K562 (cell line): ENCODE results near the gene CITED2. TPM values are rescaled to one million over a fixed set of nuclear protein-coding genes. Genes with fewer than 3 reads are reported as not detected.

Experiments used
- ATAC-seq: fragments of 200-7000 bp; cut with Tn5 transposase; 3 replicates; pipeline ENCODE4 v1.9.1; 2020; ENCODE audit warnings: moderate library complexity
- BruUV-seq: library from RNA; stranded (reverse); fragments of 400-500 nt; replicated peaks from 2 replicates; lab custom pipeline; 2021; lab: Mats Ljungman, UMichigan
- CTCF ChIA-PET: fragments of 300-600 bp; formaldehyde crosslinking; extraction: SDS; loops from one replicate; lab custom pipeline; 2021; ENCODE audit warnings: low intra/inter-chr PET ratio; lab: Yijun Ruan, JAX
- POLR2A ChIA-PET: fragments of 300-600, 350-650 bp; sonication (Branson Sonifier 250); formaldehyde crosslinking; extraction: SDS; loops from one replicate; lab custom pipeline; 2021; ENCODE audit warnings: antibody characterized with exemption, inconsistent platforms; lab: Yijun Ruan, JAX
- DNase-seq, 4 experiments: peaks; one replicate each; pipeline versions ENCODE4 v3.0.0 to v3.0.0-alpha.2; 2011 to 2018; ENCODE audit warnings: low spot score in 3 of 4, mixed read lengths in 3 of 4; ENCODE audit errors: extremely low read depth in 1 of 4
- FAIRE-seq: peaks from 2 replicates; lab custom pipeline; 2011; peaks lifted over from hg19 to GRCh38; lab: Jason Lieb, UNC
- H2AFZ ChIP-seq: 2 replicates; pipeline ENCODE4 v1.6.0; 2011; ENCODE audit warnings: low read depth, low read length, control low read depth, inconsistent platforms
- H3K27ac ChIP-seq: fragments of 200-600 bp; 3 replicates; pipeline ENCODE4 v1.8.0; 2011; ENCODE audit warnings: low read depth, mild to moderate bottlenecking, control low read depth, inconsistent platforms, low read length, moderate library complexity, mixed read lengths; ENCODE audit errors: extremely low read depth
- H3K27me3 ChIP-seq, 2 experiments: fragments of 300-600 bp in 1 of 2; 2 replicates in 1 of 2; 3 replicates in 1 of 2; pipeline versions ENCODE4 v1.6.0 to v1.8.0; 2011; ENCODE audit warnings: inconsistent platforms in 2 of 2, low read length in 2 of 2, mild to moderate bottlenecking in 1 of 2, mixed read lengths in 1 of 2, moderate library complexity in 1 of 2; ENCODE audit not compliant: control insufficient read depth in 2 of 2, insufficient read depth in 2 of 2
- H3K36me3 ChIP-seq: fragments of 300-600 bp; 3 replicates; pipeline ENCODE4 v1.8.0; 2011; ENCODE audit warnings: mild to moderate bottlenecking, low read length, inconsistent platforms; ENCODE audit not compliant: control insufficient read depth, insufficient read depth
- H3K4me1 ChIP-seq, 2 experiments: fragments of 200-600 bp in 1 of 2; replicated peaks in 1 of 2; 2 replicates in 1 of 2; 3 replicates in 1 of 2; pipeline versions ENCODE4 v1.5.1 to v1.8.0; 2011; ENCODE audit warnings: inconsistent platforms in 2 of 2, low read length in 2 of 2, mild to moderate bottlenecking in 1 of 2, mixed read lengths in 1 of 2, moderate library complexity in 1 of 2; ENCODE audit not compliant: control insufficient read depth in 2 of 2, insufficient read depth in 2 of 2
- H3K4me2 ChIP-seq: 2 replicates; pipeline ENCODE4 v1.6.1; 2011; ENCODE audit warnings: low read length, control low read depth, inconsistent platforms, mixed read lengths; ENCODE audit not compliant: insufficient read depth
- H3K4me3 ChIP-seq: fragments of 200-600 bp; sonication (generic), shearing (Covaris generic); 2 replicates; pipeline ENCODE4 v1.5.1; 2016; ENCODE audit warnings: control low read depth, inconsistent platforms
- H3K79me2 ChIP-seq: fragments of 200-600 bp; 3 replicates; pipeline ENCODE4 v1.8.0; 2011; ENCODE audit warnings: low read length, inconsistent platforms; ENCODE audit not compliant: control insufficient read depth, insufficient read depth
- H3K9ac ChIP-seq, 2 experiments: 2 replicates each; pipeline versions ENCODE4 v1.6.0 to v1.6.1; 2011; ENCODE audit warnings: low read depth in 2 of 2, low read length in 2 of 2, control low read depth in 1 of 2, inconsistent platforms in 1 of 2, mild to moderate bottlenecking in 1 of 2, mixed read lengths in 1 of 2; ENCODE audit not compliant: insufficient read depth in 1 of 2
- H3K9me1 ChIP-seq: one replicate; pipeline ENCODE4 v1.6.0; 2011; ENCODE audit warnings: inconsistent platforms, mild to moderate bottlenecking, low read length, moderate library complexity; ENCODE audit not compliant: control insufficient read depth, insufficient read depth
- H3K9me3 ChIP-seq: replicated peaks from 2 replicates; pipeline ENCODE4 v1.5.1; 2011; ENCODE audit warnings: low read depth, low read length, inconsistent platforms; ENCODE audit not compliant: control insufficient read depth, insufficient read depth
- H4K20me1 ChIP-seq: replicated peaks from 2 replicates; pipeline ENCODE4 v1.6.1; 2011; ENCODE audit warnings: low read length, inconsistent platforms, mixed read lengths; ENCODE audit not compliant: control insufficient read depth, insufficient read depth
- CEBPB ChIP-seq: fragments of 450-650 bp; IDR thresholded peaks from 2 replicates; pipeline ENCODE4 v1.6.1; 2016; ENCODE audit warnings: missing genetic modification characterization, missing compliant biosample characterization
- LCOR ChIP-seq: sonication (generic); formaldehyde crosslinking; IDR thresholded peaks from 2 replicates; pipeline ENCODE4 v1.8.0; 2022; ENCODE audit warnings: mild to moderate bottlenecking, missing genetic modification reagents
- NFATC3 ChIP-seq: fragments of 450-650 bp; IDR thresholded peaks from 2 replicates; pipeline ENCODE4 v1.6.1; 2017; ENCODE audit warnings: mild to moderate bottlenecking
- NFXL1 ChIP-seq: fragments of 450-650 bp; formaldehyde crosslinking; IDR thresholded peaks from 2 replicates; pipeline ENCODE4 v1.4.0; 2021; ENCODE audit warnings: mild to moderate bottlenecking
- SMAD3 ChIP-seq: fragments of 450-650 bp; formaldehyde crosslinking; conservative IDR thresholded peaks from 2 replicates; pipeline ENCODE4 v1.4.0; 2020; ENCODE audit warnings: mild to moderate bottlenecking
- SRSF3 ChIP-seq: fragments of 200-400 bp; formaldehyde crosslinking; IDR thresholded peaks from 2 replicates; pipeline ENCODE4 v1.6.1; 2016; ENCODE audit warnings: mild to moderate bottlenecking, low read length, moderate library complexity; ENCODE audit not compliant: insufficient read depth
- TEAD1 ChIP-seq, 2 experiments: fragments of 450-650 bp in 1 of 2; sonication (generic) in 1 of 2; formaldehyde crosslinking; IDR thresholded peaks; 2 replicates each; pipeline versions ENCODE4 v1.4.0 to v1.8.0; 2020 to 2022; ENCODE audit warnings: mild to moderate bottlenecking in 2 of 2, missing genetic modification reagents in 1 of 2
- ZNF175 ChIP-seq: fragments of 200-800 bp; sonication (Bioruptor generic); IDR thresholded peaks from 2 replicates; pipeline ENCODE4 v1.6.1; 2016; ENCODE audit warnings: low read depth, mild to moderate bottlenecking, missing genetic modification characterization, missing compliant biosample characterization
- ZNF311 ChIP-seq: fragments of 250-450 bp; sonication (Bioruptor Pico); IDR thresholded peaks from 2 replicates; pipeline ENCODE4 v1.4.0; 2020; ENCODE audit warnings: mild to moderate bottlenecking, moderate library complexity
- ZNF316 ChIP-seq: fragments of 450-650 bp; IDR thresholded peaks from 2 replicates; pipeline ENCODE4 v1.6.1; 2016
- ZNF354B ChIP-seq: fragments of 250-450 bp; sonication (Bioruptor Pico); IDR thresholded peaks from 2 replicates; pipeline ENCODE4 v1.4.0; 2020
- ZNF696 ChIP-seq: fragments of 250-450 bp; sonication (Bioruptor Pico); conservative IDR thresholded peaks from 2 replicates; pipeline ENCODE4 v1.4.0; 2020; ENCODE audit warnings: mild to moderate bottlenecking, moderate library complexity
- WGBS: fragments of 100-300 bp; shearing (Covaris generic); methylation state at CpG from one replicate; pipeline ENCODE4 v1.1.6; 2016; ENCODE audit warnings: low coverage, mixed read lengths; ENCODE audit not compliant: insufficient coverage; ENCODE audit errors: missing lambda C conversion rate; 5-methylcytosine and 5-hydroxymethylcytosine counted together
- in situ Hi-C: fragments of 300-500 bp; cut with MboI; formaldehyde crosslinking; loops from 4 replicates; pipeline ENCODE4 v1.15.0; 2018; ENCODE audit warnings: inconsistent platforms, mixed read lengths
- intact Hi-C: fragments of 100-400 bp; cut with micrococcal nuclease; formaldehyde crosslinking; loops from 2 replicates; pipeline ENCODE4 v1.14.2; 2022
- polyA plus RNA-seq, 8 experiments: library from polyadenylated mRNA; depleted of rRNA in 4 of 8; stranded (reverse) in 5 of 8; unstranded in 3 of 8; fragments of >200 nt; fragmentation: Nextera tagmentation in 2 of 8; fragmentation: Illumina TruSeq in 1 of 8; extraction: Ambion mirVana in 2 of 8; extraction: Trizol in 1 of 8; gene quantifications; 2 replicates each; pipeline versions ENCODE4 v1.2.1 to v1.2.3, GENCODE V29; 2011 to 2014; ENCODE audit warnings: inconsistent platforms in 1 of 8, missing spikeins in 1 of 8
- total RNA-seq, 7 experiments: library from RNA; depleted of rRNA in 6 of 7; stranded (reverse); fragments of >200 nt in 6 of 7; fragmentation: Illumina TruSeq in 2 of 7; extraction: Trizol in 2 of 7; gene quantifications; 2 replicates each; pipeline versions ENCODE4 v1.2.1 to v1.2.3, GENCODE V29; 2011 to 2021; ENCODE audit warnings: low replicate concordance in 1 of 7
- TF ChIP-seq, protein P1 (sequence below): IDR thresholded peaks from 2 replicates; pipeline ENCODE4 v1.6.1; 2016; ENCODE audit warnings: missing genetic modification characterization, missing compliant biosample characterization
- TF ChIP-seq, protein P2 (sequence below): fragments of 450-650 bp; formaldehyde crosslinking; IDR thresholded peaks from 2 replicates; pipeline ENCODE4 v1.4.0; 2022; ENCODE audit warnings: missing genetic modification characterization
- TF ChIP-seq, protein P3 (sequence below): fragments of 450-650 bp; IDR thresholded peaks from 2 replicates; pipeline ENCODE4 v1.6.1; 2018; ENCODE audit not compliant: partially characterized antibody
- TF ChIP-seq, protein P4 (sequence below): fragments of 200-800 bp; sonication (Bioruptor generic); IDR thresholded peaks from 2 replicates; pipeline ENCODE4 v1.6.1; 2017; ENCODE audit warnings: missing genetic modification characterization, missing compliant biosample characterization

Gene CITED2
- total and polyA plus RNA-seq, 9 of the 15 experiments (the other 6 are each of a cell fraction or from before 2014, with no cell fraction given), result 0.21 to 86.1 (median 17.5) TPM

DNA sequence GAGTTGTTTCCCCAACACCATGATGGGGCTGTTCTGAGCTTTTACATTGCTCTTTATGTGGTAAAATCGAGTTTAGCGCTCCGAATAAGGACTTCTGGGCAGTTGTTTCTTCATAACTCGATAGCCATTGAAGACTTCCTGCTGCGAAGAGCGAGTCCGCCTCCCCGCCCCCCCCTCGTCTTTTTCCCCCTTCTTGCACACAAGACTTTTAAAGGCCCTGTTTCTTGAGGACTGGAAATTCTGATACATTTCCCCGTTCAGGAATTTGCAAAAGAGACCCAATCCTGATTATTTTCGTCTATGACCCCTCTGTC is 1.5 kb upstream of the CITED2 start:
- peak overlapping the region; percentile 98 for H3K4me2 ChIP-seq
- no peak for FAIRE-seq
- H3K9me1 ChIP-seq, result no peaks in the 10 kb centered on the region
- POLR2A ChIA-PET, result interaction anchor here (1.0 to 4.3 kb wide), 10 partner anchors 11 to 543 kb away, joined by 4 to 41 read pairs (median 7); no protein-coding TSS in a partner anchor
- peak overlapping the region; percentile 96 for H2AFZ ChIP-seq
- H3K27me3 ChIP-seq, result no peaks in the 10 kb centered on the region
- peak overlapping the region; percentile 83 for H3K4me3 ChIP-seq
- BruUV-seq, result no TSS peak
- in situ Hi-C loops (loop anchor here (10.0 kb wide), 1 partner anchor 139 kb away; no protein-coding TSS in a partner anchor), intact Hi-C loops (loop anchor here (10.0 kb wide), 1 partner anchor 239 kb away; no protein-coding TSS in a partner anchor)
- peaks cover 46 to 47% of the 10 kb centered on the region in 2 experiments for H3K4me1 ChIP-seq
- peaks cover 39% of the 10 kb centered on the region for H3K79me2 ChIP-seq
- peak overlapping the region; percentile 94 for H3K9ac ChIP-seq
- no peaks in the 10 kb centered on the region for H3K9me3 ChIP-seq
- WGBS, result under 1% methylated on average over 10 of the region's 11 CpGs
- peaks cover 25% of the 10 kb centered on the region for H3K36me3 ChIP-seq
- DNase-seq, result peak; percentile 39 to 73 (median 56)
- H3K27ac ChIP-seq, result peak overlapping the region; percentile 97
- CTCF ChIA-PET, result no interaction called here
- no peak for ATAC-seq
- peaks cover 21% of the 10 kb centered on the region for H4K20me1 ChIP-seq
- TF ChIP-seq NFXL1 (CRISPR knock-in tag) (no peak), CEBPB (tag) (no peak), ZNF696 (CRISPR knock-in tag) (no peak), SRSF3 (no peak), ZNF316 (no peak), ZNF311 (no peak), TEAD1 (CRISPR knock-in tag; IDR thresholded peaks at IDR 0.05) (no peak), ZNF354B (CRISPR knock-in tag) (no peak), LCOR (CRISPR knock-in tag) (no peak), SMAD3 (CRISPR knock-in tag) (no peak), NFATC3 (peak; percentile 44; the same call in 1 of the 2 replicates), ZNF175 (CRISPR knock-in tag) (no peak)
- TF ChIP-seq, protein P1, sequence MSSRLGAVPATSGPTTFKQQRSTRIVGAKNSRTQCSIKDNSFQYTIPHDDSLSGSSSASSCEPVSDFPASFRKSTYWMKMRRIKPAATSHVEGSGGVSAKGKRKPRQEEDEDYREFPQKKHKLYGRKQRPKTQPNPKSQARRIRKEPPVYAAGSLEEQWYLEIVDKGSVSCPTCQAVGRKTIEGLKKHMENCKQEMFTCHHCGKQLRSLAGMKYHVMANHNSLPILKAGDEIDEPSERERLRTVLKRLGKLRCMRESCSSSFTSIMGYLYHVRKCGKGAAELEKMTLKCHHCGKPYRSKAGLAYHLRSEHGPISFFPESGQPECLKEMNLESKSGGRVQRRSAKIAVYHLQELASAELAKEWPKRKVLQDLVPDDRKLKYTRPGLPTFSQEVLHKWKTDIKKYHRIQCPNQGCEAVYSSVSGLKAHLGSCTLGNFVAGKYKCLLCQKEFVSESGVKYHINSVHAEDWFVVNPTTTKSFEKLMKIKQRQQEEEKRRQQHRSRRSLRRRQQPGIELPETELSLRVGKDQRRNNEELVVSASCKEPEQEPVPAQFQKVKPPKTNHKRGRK (tag), result 0 out of 2 replicates have a peak, but pooled peaks have one; percentile 10
- TF ChIP-seq, protein P2, sequence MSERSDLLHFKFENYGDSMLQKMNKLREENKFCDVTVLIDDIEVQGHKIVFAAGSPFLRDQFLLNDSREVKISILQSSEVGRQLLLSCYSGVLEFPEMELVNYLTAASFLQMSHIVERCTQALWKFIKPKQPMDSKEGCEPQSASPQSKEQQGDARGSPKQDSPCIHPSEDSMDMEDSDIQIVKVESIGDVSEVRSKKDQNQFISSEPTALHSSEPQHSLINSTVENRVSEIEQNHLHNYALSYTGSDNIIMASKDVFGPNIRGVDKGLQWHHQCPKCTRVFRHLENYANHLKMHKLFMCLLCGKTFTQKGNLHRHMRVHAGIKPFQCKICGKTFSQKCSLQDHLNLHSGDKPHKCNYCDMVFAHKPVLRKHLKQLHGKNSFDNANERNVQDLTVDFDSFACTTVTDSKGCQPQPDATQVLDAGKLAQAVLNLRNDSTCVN (CRISPR knock-in tag), result no peak
- TF ChIP-seq, protein P3, sequence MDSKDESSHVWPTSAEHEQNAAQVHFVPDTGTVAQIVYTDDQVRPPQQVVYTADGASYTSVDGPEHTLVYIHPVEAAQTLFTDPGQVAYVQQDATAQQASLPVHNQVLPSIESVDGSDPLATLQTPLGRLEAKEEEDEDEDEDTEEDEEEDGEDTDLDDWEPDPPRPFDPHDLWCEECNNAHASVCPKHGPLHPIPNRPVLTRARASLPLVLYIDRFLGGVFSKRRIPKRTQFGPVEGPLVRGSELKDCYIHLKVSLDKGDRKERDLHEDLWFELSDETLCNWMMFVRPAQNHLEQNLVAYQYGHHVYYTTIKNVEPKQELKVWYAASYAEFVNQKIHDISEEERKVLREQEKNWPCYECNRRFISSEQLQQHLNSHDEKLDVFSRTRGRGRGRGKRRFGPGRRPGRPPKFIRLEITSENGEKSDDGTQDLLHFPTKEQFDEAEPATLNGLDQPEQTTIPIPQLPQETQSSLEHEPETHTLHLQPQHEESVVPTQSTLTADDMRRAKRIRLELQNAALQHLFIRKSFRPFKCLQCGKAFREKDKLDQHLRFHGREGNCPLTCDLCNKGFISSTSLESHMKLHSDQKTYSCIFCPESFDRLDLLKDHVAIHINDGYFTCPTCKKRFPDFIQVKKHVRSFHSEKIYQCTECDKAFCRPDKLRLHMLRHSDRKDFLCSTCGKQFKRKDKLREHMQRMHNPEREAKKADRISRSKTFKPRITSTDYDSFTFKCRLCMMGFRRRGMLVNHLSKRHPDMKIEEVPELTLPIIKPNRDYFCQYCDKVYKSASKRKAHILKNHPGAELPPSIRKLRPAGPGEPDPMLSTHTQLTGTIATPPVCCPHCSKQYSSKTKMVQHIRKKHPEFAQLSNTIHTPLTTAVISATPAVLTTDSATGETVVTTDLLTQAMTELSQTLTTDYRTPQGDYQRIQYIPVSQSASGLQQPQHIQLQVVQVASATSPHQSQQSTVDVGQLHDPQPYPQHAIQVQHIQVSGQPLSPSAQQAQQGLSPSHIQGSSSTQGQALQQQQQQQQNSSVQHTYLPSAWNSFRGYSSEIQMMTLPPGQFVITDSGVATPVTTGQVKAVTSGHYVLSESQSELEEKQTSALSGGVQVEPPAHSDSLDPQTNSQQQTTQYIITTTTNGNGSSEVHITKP, result peak; percentile 33
- TF ChIP-seq, protein P4, sequence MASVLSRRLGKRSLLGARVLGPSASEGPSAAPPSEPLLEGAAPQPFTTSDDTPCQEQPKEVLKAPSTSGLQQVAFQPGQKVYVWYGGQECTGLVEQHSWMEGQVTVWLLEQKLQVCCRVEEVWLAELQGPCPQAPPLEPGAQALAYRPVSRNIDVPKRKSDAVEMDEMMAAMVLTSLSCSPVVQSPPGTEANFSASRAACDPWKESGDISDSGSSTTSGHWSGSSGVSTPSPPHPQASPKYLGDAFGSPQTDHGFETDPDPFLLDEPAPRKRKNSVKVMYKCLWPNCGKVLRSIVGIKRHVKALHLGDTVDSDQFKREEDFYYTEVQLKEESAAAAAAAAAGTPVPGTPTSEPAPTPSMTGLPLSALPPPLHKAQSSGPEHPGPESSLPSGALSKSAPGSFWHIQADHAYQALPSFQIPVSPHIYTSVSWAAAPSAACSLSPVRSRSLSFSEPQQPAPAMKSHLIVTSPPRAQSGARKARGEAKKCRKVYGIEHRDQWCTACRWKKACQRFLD (CRISPR knock-in tag), result no peak
